ENCODE results near the gene SELPLG.

Gene SELPLG

DNA sequence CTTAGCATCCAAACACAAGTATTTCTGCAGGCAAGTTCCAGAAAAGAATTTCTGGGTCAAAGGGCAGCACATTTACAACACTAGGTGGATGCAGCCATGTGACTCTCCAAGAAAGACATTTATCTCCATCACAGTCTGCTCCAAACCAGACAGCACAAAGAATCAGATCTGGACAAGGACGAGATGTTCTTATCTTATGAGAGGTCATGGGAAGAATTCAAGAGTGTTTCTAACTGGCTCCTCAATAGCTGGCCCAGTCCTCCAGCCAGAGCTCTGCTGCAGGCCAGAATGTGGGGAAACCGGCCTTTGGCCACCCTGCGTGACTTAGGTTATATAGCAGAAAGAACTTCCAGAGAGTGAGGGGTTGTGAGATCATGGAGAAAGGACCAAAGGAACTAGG, 53.2 kb downstream of the SELPLG start:
- TF ChIP-seq, protein P1, sequence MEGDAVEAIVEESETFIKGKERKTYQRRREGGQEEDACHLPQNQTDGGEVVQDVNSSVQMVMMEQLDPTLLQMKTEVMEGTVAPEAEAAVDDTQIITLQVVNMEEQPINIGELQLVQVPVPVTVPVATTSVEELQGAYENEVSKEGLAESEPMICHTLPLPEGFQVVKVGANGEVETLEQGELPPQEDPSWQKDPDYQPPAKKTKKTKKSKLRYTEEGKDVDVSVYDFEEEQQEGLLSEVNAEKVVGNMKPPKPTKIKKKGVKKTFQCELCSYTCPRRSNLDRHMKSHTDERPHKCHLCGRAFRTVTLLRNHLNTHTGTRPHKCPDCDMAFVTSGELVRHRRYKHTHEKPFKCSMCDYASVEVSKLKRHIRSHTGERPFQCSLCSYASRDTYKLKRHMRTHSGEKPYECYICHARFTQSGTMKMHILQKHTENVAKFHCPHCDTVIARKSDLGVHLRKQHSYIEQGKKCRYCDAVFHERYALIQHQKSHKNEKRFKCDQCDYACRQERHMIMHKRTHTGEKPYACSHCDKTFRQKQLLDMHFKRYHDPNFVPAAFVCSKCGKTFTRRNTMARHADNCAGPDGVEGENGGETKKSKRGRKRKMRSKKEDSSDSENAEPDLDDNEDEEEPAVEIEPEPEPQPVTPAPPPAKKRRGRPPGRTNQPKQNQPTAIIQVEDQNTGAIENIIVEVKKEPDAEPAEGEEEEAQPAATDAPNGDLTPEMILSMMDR (IDR thresholded peaks at IDR 0.05; ENCODE audit: low read depth, low read length, missing control alignments): no peak
- H3K4me3 ChIP-seq (ENCODE audit: low read depth, low read length): no peak overlapping the region
- H3K27me3 ChIP-seq (replicated peaks): no peaks in the 10 kb centered on the region
- in situ Hi-C loops (cut with HindIII; ENCODE audit: low pct_ligation_motif_present, low sequenced_read_pairs): no loop called here
- peak overlapping the region; percentile 28 for H3K27ac ChIP-seq
- H3K36me3 ChIP-seq (replicated peaks): no peaks in the 10 kb centered on the region
- DNase-seq: peak; percentile 55

DNA sequence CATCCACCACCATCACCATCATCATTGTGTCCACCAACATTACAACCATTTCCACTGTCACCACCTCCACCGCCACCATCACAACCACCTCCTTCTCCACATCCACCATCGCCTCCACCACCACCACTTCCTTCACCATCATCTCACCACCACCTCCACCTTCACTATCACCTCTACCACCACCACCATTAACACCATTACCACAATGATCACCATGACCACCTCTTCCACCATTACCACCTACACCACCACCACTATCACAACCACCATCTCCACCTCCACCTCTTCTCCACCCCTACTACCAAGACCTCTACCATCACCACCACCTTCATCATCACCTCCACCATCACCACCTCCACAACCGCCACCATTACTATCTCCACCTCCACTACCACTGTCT, 54.9 kb downstream of the SELPLG start:
- DNase-seq: no peak
- in situ Hi-C loops (cut with HindIII; ENCODE audit: low pct_ligation_motif_present, low sequenced_read_pairs): no loop called here
- Histone ChIP-seq H3K27me3 (replicated peaks) (no peaks in the 10 kb centered on the region), H3K36me3 (replicated peaks) (no peaks in the 10 kb centered on the region), H3K27ac (no peak overlapping the region), H3K4me3 (ENCODE audit: low read depth, low read length) (no peak overlapping the region)
- TF ChIP-seq, protein P1 (IDR thresholded peaks at IDR 0.05; ENCODE audit: low read depth, low read length, missing control alignments): no peak

DNA sequence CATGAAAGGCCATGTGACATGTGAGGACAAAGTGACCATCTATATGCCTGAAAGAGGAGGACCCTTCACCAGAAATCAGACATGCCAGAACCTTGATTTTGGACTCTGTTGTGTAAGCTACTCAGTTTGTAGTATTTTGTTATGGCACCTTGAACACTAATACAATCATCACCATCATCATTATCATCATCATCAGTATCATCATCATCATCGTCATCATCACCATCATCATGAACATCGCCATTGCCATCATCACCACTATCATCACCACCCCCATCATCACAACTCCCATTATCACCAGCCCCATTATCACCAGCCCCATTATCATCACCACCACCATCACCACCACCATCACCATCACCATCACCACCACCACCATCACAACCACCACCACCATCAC, 55.4 kb downstream of the SELPLG start:
- in situ Hi-C loops (cut with HindIII; ENCODE audit: low pct_ligation_motif_present, low sequenced_read_pairs): no loop called here
- TF ChIP-seq, protein P1 (IDR thresholded peaks at IDR 0.05; ENCODE audit: low read depth, low read length, missing control alignments): no peak
- Histone ChIP-seq H3K27me3 (replicated peaks) (no peaks in the 10 kb centered on the region), H3K4me3 (ENCODE audit: low read depth, low read length) (no peak overlapping the region), H3K36me3 (replicated peaks) (no peaks in the 10 kb centered on the region), H3K27ac (no peak overlapping the region)
- DNase-seq: no peak

DNA sequence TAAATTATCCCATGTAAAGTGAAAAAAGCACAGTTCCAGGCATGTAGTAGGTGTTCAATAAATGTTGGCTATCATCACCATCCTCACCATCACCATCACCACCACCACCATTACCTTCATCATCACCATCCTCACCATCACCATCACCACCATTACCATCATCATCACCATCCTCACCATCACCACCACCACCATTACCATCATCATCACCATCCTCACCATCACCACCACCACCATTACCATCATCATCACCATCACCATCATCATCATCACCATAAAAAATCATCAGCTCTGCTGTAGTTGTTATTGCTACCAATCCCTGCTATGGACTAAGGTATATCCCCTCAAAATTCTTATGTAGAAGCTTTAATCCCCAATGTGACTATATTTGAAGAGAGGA, 56.2 kb downstream of the SELPLG start:
- TF ChIP-seq, protein P1 (IDR thresholded peaks at IDR 0.05; ENCODE audit: low read depth, low read length, missing control alignments): no peak
- H3K27ac ChIP-seq: no peak overlapping the region
- in situ Hi-C loops (cut with HindIII; ENCODE audit: low pct_ligation_motif_present, low sequenced_read_pairs): no loop called here
- no peak for DNase-seq
- H3K36me3 ChIP-seq (replicated peaks): no peaks in the 10 kb centered on the region
- no peak overlapping the region for H3K4me3 ChIP-seq (ENCODE audit: low read depth, low read length)
- no peaks in the 10 kb centered on the region for H3K27me3 ChIP-seq (replicated peaks)

DNA sequence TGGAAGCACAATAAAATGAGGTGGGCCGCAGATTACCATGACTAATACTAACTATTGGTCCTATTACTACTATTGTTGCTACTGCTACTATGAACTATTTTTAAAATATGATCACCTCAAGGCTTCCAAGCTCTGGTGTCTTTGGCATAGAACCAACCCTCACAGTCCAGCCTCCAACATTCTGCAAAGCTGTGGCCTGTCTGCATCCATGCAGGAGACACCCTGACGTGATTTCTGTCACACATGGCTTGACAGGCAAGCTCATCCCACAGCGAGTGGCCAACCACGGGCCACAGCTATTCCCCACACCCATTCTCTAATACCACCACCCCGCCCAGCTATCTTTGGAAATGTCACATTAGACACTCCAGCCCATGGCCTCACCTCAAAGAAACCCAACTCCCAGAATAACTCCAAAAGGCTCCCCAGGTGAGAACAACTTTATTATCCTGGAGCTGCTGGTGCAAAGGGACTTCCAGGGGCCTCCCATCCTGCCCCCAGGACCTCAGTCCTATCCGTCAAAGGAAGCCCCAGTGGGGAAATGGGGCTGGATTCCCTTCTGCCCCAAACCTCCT, 56.9 kb downstream of the SELPLG start:
- no peaks in the 10 kb centered on the region for H3K27me3 ChIP-seq (replicated peaks)
- no peaks in the 10 kb centered on the region for H3K36me3 ChIP-seq (replicated peaks)
- TF ChIP-seq, protein P1 (IDR thresholded peaks at IDR 0.05; ENCODE audit: low read depth, low read length, missing control alignments): no peak
- peak; percentile 50 for DNase-seq
- in situ Hi-C loops (cut with HindIII; ENCODE audit: low pct_ligation_motif_present, low sequenced_read_pairs): no loop called here
- no peak overlapping the region for H3K4me3 ChIP-seq (ENCODE audit: low read depth, low read length)
- H3K27ac ChIP-seq: no peak overlapping the region

All from brain microvascular endothelial cell (primary cell).